GM12878 (cell line): ENCODE data around the gene SPOCK1. TPM values are rescaled to one million over a fixed set of nuclear protein-coding genes. Genes with fewer than 3 reads are reported as not detected.

Experiments used
- ATAC-seq: fragments of 200-7000 bp; cut with Tn5 transposase; 3 replicates; pipeline ENCODE4 v1.9.1; 2020; ENCODE audit warnings: mild to moderate bottlenecking, moderate library complexity
- BruUV-seq: library from RNA; stranded (reverse); fragments of 400-500 nt; replicated peaks from 2 replicates; lab custom pipeline; 2021; lab: Mats Ljungman, UMichigan
- CTCF ChIA-PET: fragments of 300-600 bp; sonication (Branson Sonifier 250); formaldehyde crosslinking; extraction: SDS; loops from one replicate; lab custom pipeline; 2021; ENCODE audit warnings: inconsistent platforms; lab: Yijun Ruan, JAX
- POLR2A ChIA-PET: fragments of 350-600 bp; formaldehyde crosslinking; extraction: SDS; loops from one replicate; lab custom pipeline; 2021; ENCODE audit warnings: inconsistent platforms; lab: Charles Lee
- RAD21 ChIA-PET: fragments of 300-600 bp; sonication (Branson Sonifier 250); formaldehyde crosslinking; loops from one replicate; lab custom pipeline; 2023; ENCODE audit warnings: antibody characterized with exemption; ENCODE audit not compliant: unreplicated experiment; lab: Charles Lee
- SMC1A ChIA-PET: fragments of 300-600 bp; sonication (Branson Sonifier 250); formaldehyde crosslinking; loops from one replicate; lab custom pipeline; 2023; ENCODE audit not compliant: unreplicated experiment, uncharacterized antibody; lab: Charles Lee
- DNase-seq: peaks from one replicate; pipeline ENCODE4 v3.0.0-alpha.2; 2011; ENCODE audit warnings: low read depth, low spot score
- FAIRE-seq: peaks from 3 replicates; lab custom pipeline; 2011; peaks lifted over from hg19 to GRCh38; lab: Jason Lieb, UNC
- H2AFZ ChIP-seq: 2 replicates; pipeline ENCODE4 v1.6.0; 2011; ENCODE audit warnings: low read depth, low read length, control low read depth; ENCODE audit not compliant: control insufficient read depth
- H3K27ac ChIP-seq: 2 replicates; pipeline ENCODE4 v1.5.1; 2011; ENCODE audit warnings: control low read depth; ENCODE audit not compliant: control insufficient read depth, insufficient read depth
- H3K27me3 ChIP-seq, 2 experiments: replicated peaks in 1 of 2; 2 replicates each; pipeline versions ENCODE4 v1.6.0 to v1.6.1; 2011; ENCODE audit warnings: low read length in 1 of 2; ENCODE audit not compliant: control insufficient read depth in 2 of 2, insufficient read depth in 2 of 2
- H3K36me3 ChIP-seq, 2 experiments: 2 replicates each; pipeline ENCODE4 v1.5.1; 2011; ENCODE audit warnings: low read length in 1 of 2; ENCODE audit not compliant: control insufficient read depth in 2 of 2, insufficient read depth in 2 of 2
- H3K4me1 ChIP-seq: 2 replicates; pipeline ENCODE4 v1.6.1; 2011; ENCODE audit warnings: mild to moderate bottlenecking, low read length, moderate library complexity, mixed read lengths; ENCODE audit not compliant: control insufficient read depth, insufficient read depth
- H3K4me2 ChIP-seq: 2 replicates; pipeline ENCODE4 v1.6.0; 2011; ENCODE audit warnings: control low read depth; ENCODE audit not compliant: control insufficient read depth, insufficient read depth
- H3K4me3 ChIP-seq: fragments of 200-600 bp; sonication (generic); 2 replicates; pipeline ENCODE4 v1.5.1; 2016
- H3K79me2 ChIP-seq: 2 replicates; pipeline ENCODE4 v1.6.0; 2011; ENCODE audit warnings: low read length; ENCODE audit not compliant: control insufficient read depth, insufficient read depth
- H3K9ac ChIP-seq: 2 replicates; pipeline ENCODE4 v1.8.0; 2011; ENCODE audit warnings: low read length, control low read depth, mixed read lengths; ENCODE audit not compliant: control insufficient read depth, insufficient read depth
- H3K9me3 ChIP-seq: replicated peaks from 3 replicates; pipeline ENCODE4 v1.5.1; 2011; ENCODE audit warnings: mild to moderate bottlenecking, low read length; ENCODE audit not compliant: control insufficient read depth, insufficient read depth
- H4K20me1 ChIP-seq: 2 replicates; pipeline ENCODE4 v1.6.0; 2011; ENCODE audit not compliant: control insufficient read depth, insufficient read depth
- FOS ChIP-seq: IDR thresholded peaks from 3 replicates; pipeline ENCODE4 v1.6.1; 2011; ENCODE audit warnings: borderline replicate concordance; ENCODE audit not compliant: insufficient read length; ENCODE audit errors: extremely low read depth
- JUNB ChIP-seq: IDR thresholded peaks from 2 replicates; pipeline ENCODE4 v1.6.1; 2016; ENCODE audit warnings: antibody characterized with exemption, mild to moderate bottlenecking
- ZBTB11 ChIP-seq: fragments of 450-650 bp; formaldehyde crosslinking; IDR thresholded peaks from 2 replicates; pipeline ENCODE4 v1.5.0; 2022; ENCODE audit warnings: mild to moderate bottlenecking, missing genetic modification characterization
- WGBS: methylation state at CpG from one replicate; pipeline ENCODE4 v1.1.6; 2016; ENCODE audit warnings: low lambda C conversion rate; ENCODE audit not compliant: insufficient replicate concordance, insufficient coverage; ENCODE audit errors: missing lambda C conversion rate; 5-methylcytosine and 5-hydroxymethylcytosine counted together
- in situ Hi-C: fragments of 300-500 bp; cut with MboI; formaldehyde crosslinking; loops from 9 replicates; pipeline ENCODE4 v1.14.3; 2018; ENCODE audit warnings: mixed read lengths
- intact Hi-C: fragments of 100-400 bp; cut with micrococcal nuclease; formaldehyde crosslinking; loops from one replicate; pipeline ENCODE4 v1.14.2; 2022; ENCODE audit not compliant: unreplicated experiment
- polyA plus RNA-seq, 11 experiments: library from polyadenylated mRNA; depleted of rRNA in 4 of 11; unstranded in 6 of 11; stranded (reverse) in 5 of 11; fragments of >200 nt; fragmentation: Nextera tagmentation in 4 of 11; fragmentation: Illumina TruSeq in 1 of 11; extraction: Ambion mirVana in 4 of 11; extraction: Trizol in 1 of 11; gene quantifications; 1 replicate in 1 of 11; 2 replicates in 10 of 11; pipeline versions ENCODE4 v1.2.1 to v1.2.3, GENCODE V29; 2011 to 2016; ENCODE audit warnings: inconsistent platforms in 2 of 11, missing spikeins in 2 of 11, low read depth in 1 of 11
- total RNA-seq, 4 experiments: library from RNA; depleted of rRNA in 3 of 4; stranded (reverse); fragments of >200 nt in 3 of 4; fragmentation: Illumina TruSeq in 1 of 4; extraction: Trizol in 1 of 4; gene quantifications; 2 replicates each; pipeline versions ENCODE4 v1.2.1 to v1.2.3, GENCODE V29; 2013 to 2021

SPOCK1 gene
- total and polyA plus RNA-seq, 10 of the 15 experiments (the other 5 are each of a cell fraction or from before 2014, with no cell fraction given), result 0.06 to 0.68 (median 0.25) TPM; not detected in 3

GRCh38 chr5:137078171-137078665, 420.9 kb downstream of the SPOCK1 start:
- no TSS peak for BruUV-seq
- no peak for FAIRE-seq
- DNase-seq, result no peak
- Histone ChIP-seq H3K4me3 (no peak overlapping the region), H4K20me1 (no peaks in the 10 kb centered on the region), H3K9ac (no peak overlapping the region), H3K9me3 (no peaks in the 10 kb centered on the region), H3K4me2 (no peak overlapping the region), H3K79me2 (no peaks in the 10 kb centered on the region), H3K36me3 (no peaks in the 10 kb centered on the region), H3K4me1 (no peaks in the 10 kb centered on the region), H3K27ac (no peak overlapping the region), H3K27me3 (no peaks in the 10 kb centered on the region; a peak in 1 of 4 replicates), H2AFZ (no peak overlapping the region)
- in situ Hi-C loops (no loop called here), intact Hi-C loops (no loop called here)
- no peak for ATAC-seq
- ChIA-PET SMC1A (no interaction called here), CTCF (interaction anchor here (0.5 kb wide), 1 partner anchor 1204 kb away, joined by 4 read pairs; no protein-coding TSS in a partner anchor), POLR2A (no interaction called here), RAD21 (no interaction called here)
- TF ChIP-seq JUNB (no peak), ZBTB11 (CRISPR knock-in tag) (no peak), FOS (no peak)
- 10% methylated on average over 7 of the region's 7 CpGs for WGBS
